ENCODE data around the gene RHOH. TPM values are rescaled to one million over a fixed set of nuclear protein-coding genes. Genes with fewer than 3 reads are reported as not detected.

RHOH gene
- total and polyA plus RNA-seq, 2 donors from 2014 or later: 0.17 to 14.1 TPM

GRCh38 chr4:40202474-40202873 is 5.6 kb downstream of the RHOH start:
- no peak for TF ChIP-seq CTCF (IDR thresholded peaks at IDR 0.05; ENCODE audit: borderline replicate concordance, extremely low read depth, insufficient read depth)
- Histone ChIP-seq H3K27me3 (ENCODE audit: control insufficient read depth, insufficient read depth, low read length) (no peaks in the 10 kb centered on the region), H3K9ac (ENCODE audit: low read length in 3 of 3) (no peak overlapping the region), H3K4me3 (ENCODE audit: low read length in 3 of 3) (no peak overlapping the region), H3K4me1 (ENCODE audit: control insufficient read depth in 2 of 3, insufficient read depth in 2 of 3, low read depth in 1 of 3, low read length in 3 of 3) (no peaks in the 10 kb centered on the region), H3K9me3 (ENCODE audit: control insufficient read depth in 2 of 3, insufficient read depth in 1 of 3, low read length in 3 of 3) (no peaks in the 10 kb centered on the region), H3K27ac (ENCODE audit: low read depth in 2 of 2, low read length in 2 of 2) (no peak overlapping the region), H3K36me3 (ENCODE audit: control insufficient read depth in 2 of 3, insufficient read depth in 3 of 3, low read length in 3 of 3) (no peaks in the 10 kb centered on the region)
- DNase-seq: no peak
- intact Hi-C loops (cut with DNase I): no loop called here
- no peak for FAIRE-seq

DNA sequence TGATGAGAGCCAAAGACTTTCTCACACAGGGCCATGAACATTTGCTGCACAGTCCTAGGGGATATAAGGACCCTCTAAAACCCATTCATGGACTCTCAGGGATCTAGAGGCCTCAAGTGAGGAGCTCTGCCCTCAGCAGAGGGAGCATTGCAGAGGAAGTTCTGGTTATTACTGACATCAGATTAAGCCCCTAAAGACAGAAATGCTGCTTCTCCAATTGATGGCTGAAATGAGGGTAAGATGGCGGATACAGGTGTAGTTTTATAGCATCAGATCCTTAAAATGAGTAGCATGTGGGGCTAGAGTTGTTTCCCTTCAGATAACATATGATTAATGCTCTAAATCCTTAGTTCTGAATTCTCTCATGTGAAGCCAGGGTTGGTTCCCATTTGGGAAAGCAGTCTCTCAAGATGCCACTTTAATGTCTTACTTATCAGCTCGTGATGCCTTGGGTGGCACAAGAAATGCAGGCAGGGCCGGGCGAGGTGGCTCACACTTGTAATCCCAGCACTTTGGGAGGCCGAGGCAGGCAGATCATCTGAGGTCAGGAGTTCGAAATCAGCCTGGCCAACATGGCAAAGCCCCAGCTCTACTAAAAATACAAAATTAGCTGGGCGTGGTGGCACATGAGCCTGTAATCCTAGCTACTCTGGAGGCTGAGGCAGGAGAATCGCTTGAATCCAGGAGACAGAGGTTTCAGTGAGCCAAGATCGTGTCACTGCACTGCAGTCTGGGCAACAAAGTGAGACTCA is 7.9 kb downstream of the RHOH start:
- H3K27me3 ChIP-seq (ENCODE audit: control insufficient read depth, insufficient read depth, low read length): no peaks in the 10 kb centered on the region
- no peaks in the 10 kb centered on the region for H3K9me3 ChIP-seq (ENCODE audit: control insufficient read depth in 2 of 3, insufficient read depth in 1 of 3, low read length in 3 of 3)
- no peak overlapping the region for H3K9ac ChIP-seq (ENCODE audit: low read length in 3 of 3)
- intact Hi-C loops (cut with DNase I): no loop called here
- no peak overlapping the region for H3K27ac ChIP-seq (ENCODE audit: low read depth in 2 of 2, low read length in 2 of 2)
- no peak for DNase-seq
- no peaks in the 10 kb centered on the region for H3K4me1 ChIP-seq (ENCODE audit: control insufficient read depth in 2 of 3, insufficient read depth in 2 of 3, low read depth in 1 of 3, low read length in 3 of 3)
- no peaks in the 10 kb centered on the region for H3K36me3 ChIP-seq (ENCODE audit: control insufficient read depth in 2 of 3, insufficient read depth in 3 of 3, low read length in 3 of 3)
- FAIRE-seq: no peak
- no peak for TF ChIP-seq CTCF (IDR thresholded peaks at IDR 0.05; ENCODE audit: borderline replicate concordance, extremely low read depth, insufficient read depth)
- H3K4me3 ChIP-seq (ENCODE audit: low read length in 3 of 3): no peak overlapping the region

GRCh38 chr4:40205259-40206198 is 8.7 kb downstream of the RHOH start:
- H3K9ac ChIP-seq (ENCODE audit: low read length in 3 of 3): no peak overlapping the region
- no peak for FAIRE-seq
- no peaks in the 10 kb centered on the region for H3K36me3 ChIP-seq (ENCODE audit: control insufficient read depth in 2 of 3, insufficient read depth in 3 of 3, low read length in 3 of 3)
- no peak overlapping the region for H3K27ac ChIP-seq (ENCODE audit: low read depth in 2 of 2, low read length in 2 of 2)
- H3K4me1 ChIP-seq (ENCODE audit: control insufficient read depth in 2 of 3, insufficient read depth in 2 of 3, low read depth in 1 of 3, low read length in 3 of 3): no peaks in the 10 kb centered on the region
- H3K27me3 ChIP-seq (ENCODE audit: control insufficient read depth, insufficient read depth, low read length): no peaks in the 10 kb centered on the region
- H3K9me3 ChIP-seq (ENCODE audit: control insufficient read depth in 2 of 3, insufficient read depth in 1 of 3, low read length in 3 of 3): no peaks in the 10 kb centered on the region
- no peak for DNase-seq
- intact Hi-C loops (cut with DNase I): no loop called here
- no peak for TF ChIP-seq CTCF (IDR thresholded peaks at IDR 0.05; ENCODE audit: borderline replicate concordance, extremely low read depth, insufficient read depth)
- H3K4me3 ChIP-seq (ENCODE audit: low read length in 3 of 3): no peak overlapping the region
